Trophoblast cell (in vitro differentiated cells and primary cell): Measurements from ENCODE around the gene OAT.
"Not testable (repeated sequence)": the region's sequence is repeated elsewhere in the genome, so short reads cannot be mapped to it uniquely, and the experiment has no call there.

Source experiments
- DNase-seq, 2 donors: peaks; one replicate each; pipeline ENCODE4 v3.0.0-alpha.2; 2016
- H2AFZ ChIP-seq: 2 replicates; pipeline ENCODE4 v1.6.1; 2013; ENCODE audit warnings: low read length, moderate library complexity, mild to moderate bottlenecking; ENCODE audit not compliant: insufficient read depth, poor library complexity
- H2AK5ac ChIP-seq: 2 replicates; pipeline ENCODE4 v1.6.1; 2013; ENCODE audit warnings: mild to moderate bottlenecking, low read length
- H2BK120ac ChIP-seq: 2 replicates; pipeline ENCODE4 v1.6.1; 2013; ENCODE audit warnings: low read length, mild to moderate bottlenecking, moderate library complexity; ENCODE audit not compliant: insufficient read depth, poor library complexity
- H2BK12ac ChIP-seq: 2 replicates; pipeline ENCODE4 v1.6.1; 2013; ENCODE audit warnings: mild to moderate bottlenecking, low read length, moderate library complexity
- H2BK5ac ChIP-seq: 2 replicates; pipeline ENCODE4 v1.6.1; 2013; ENCODE audit warnings: low read length, low read depth, moderate library complexity, mild to moderate bottlenecking; ENCODE audit not compliant: poor library complexity
- H3K14ac ChIP-seq: 2 replicates; pipeline ENCODE4 v1.6.1; 2013; ENCODE audit warnings: mild to moderate bottlenecking, low read length
- H3K18ac ChIP-seq: 2 replicates; pipeline ENCODE4 v1.6.1; 2013; ENCODE audit warnings: mild to moderate bottlenecking, low read length
- H3K23ac ChIP-seq: 2 replicates; pipeline ENCODE4 v1.6.1; 2013; ENCODE audit warnings: low read length
- H3K27ac ChIP-seq: 2 replicates; pipeline ENCODE4 v1.5.1; 2013; ENCODE audit warnings: low read depth, mild to moderate bottlenecking, inconsistent platforms, low read length, moderate library complexity
- H3K27me3 ChIP-seq: 2 replicates; pipeline ENCODE4 v1.6.1; 2013; ENCODE audit warnings: inconsistent platforms, mild to moderate bottlenecking, low read length, moderate library complexity; ENCODE audit not compliant: insufficient read depth
- H3K36me3 ChIP-seq, 2 experiments: 1 replicate in 1 of 2; 2 replicates in 1 of 2; pipeline ENCODE4 v1.6.1; 2013; ENCODE audit warnings: low read length in 2 of 2, mild to moderate bottlenecking in 2 of 2, moderate library complexity in 1 of 2; ENCODE audit not compliant: insufficient read depth in 2 of 2, control insufficient read depth in 1 of 2
- H3K4ac ChIP-seq: 2 replicates; pipeline ENCODE4 v1.6.1; 2013; ENCODE audit warnings: low read depth, mild to moderate bottlenecking, low read length, moderate library complexity
- H3K4me1 ChIP-seq, 2 experiments: 1 replicate in 1 of 2; 2 replicates in 1 of 2; pipeline ENCODE4 v1.6.1; 2013; ENCODE audit warnings: low read length in 2 of 2, mild to moderate bottlenecking in 2 of 2, moderate library complexity in 1 of 2; ENCODE audit not compliant: insufficient read depth in 2 of 2, control insufficient read depth in 1 of 2
- H3K4me2 ChIP-seq: 2 replicates; pipeline ENCODE4 v1.6.1; 2013; ENCODE audit warnings: inconsistent platforms, mild to moderate bottlenecking, low read length, moderate library complexity
- H3K4me3 ChIP-seq: 2 replicates; pipeline ENCODE4 v1.5.1; 2013; ENCODE audit warnings: mild to moderate bottlenecking, low read depth, low read length, inconsistent platforms
- H3K79me1 ChIP-seq: one replicate; pipeline ENCODE4 v1.6.1; 2013; ENCODE audit warnings: low read length
- H3K79me2 ChIP-seq: 2 replicates; pipeline ENCODE4 v1.6.1; 2013; ENCODE audit warnings: low read length, mild to moderate bottlenecking; ENCODE audit not compliant: control insufficient read depth, insufficient read depth, poor library complexity
- H3K9ac ChIP-seq: 2 replicates; pipeline ENCODE4 v1.6.1; 2013; ENCODE audit warnings: mild to moderate bottlenecking, low read length
- H3K9me3 ChIP-seq: 2 replicates; pipeline ENCODE4 v1.6.1; 2013; ENCODE audit warnings: low read depth, mild to moderate bottlenecking, control low read depth, inconsistent platforms, low read length; ENCODE audit not compliant: insufficient read depth
- H4K12ac ChIP-seq: 2 replicates; pipeline ENCODE4 v1.6.1; 2013; ENCODE audit warnings: low read depth, mild to moderate bottlenecking, low read length, moderate library complexity
- H4K8ac ChIP-seq: 2 replicates; pipeline ENCODE4 v1.6.1; 2013; ENCODE audit warnings: low read depth, mild to moderate bottlenecking, low read length, moderate library complexity
- H4K91ac ChIP-seq: one replicate; pipeline ENCODE4 v1.6.1; 2013; ENCODE audit warnings: low read depth, mild to moderate bottlenecking, low read length, moderate library complexity
- WGBS: extraction: QIAGEN DNeasy Blood & Tissue Kit; methylation state at CpG from one replicate; pipeline ENCODE4 v1.1.7; 2013; ENCODE audit warnings: missing lambda C conversion rate; ENCODE audit not compliant: insufficient read length, insufficient coverage; ENCODE audit errors: extremely low coverage; 5-methylcytosine and 5-hydroxymethylcytosine counted together

Gene OAT

GRCh38 chr10:124372899-124373298 lies 45.8 kb downstream of the OAT start:
- H3K4me2 ChIP-seq = no peak overlapping the region
- H3K23ac ChIP-seq = no peak overlapping the region
- no peak overlapping the region for H3K18ac ChIP-seq
- no peaks in the 10 kb centered on the region for H3K36me3 ChIP-seq
- no peak overlapping the region for H4K8ac ChIP-seq
- H3K79me1 ChIP-seq = no peaks in the 10 kb centered on the region
- H3K14ac ChIP-seq = no peak overlapping the region
- no peak overlapping the region for H3K27ac ChIP-seq
- no CpG with 5 or more reads among the region's 4 CpGs for WGBS
- peaks cover 2% of the 10 kb centered on the region for H3K9me3 ChIP-seq
- H3K9ac ChIP-seq = no peak overlapping the region
- no peak overlapping the region for H3K4ac ChIP-seq
- H2BK120ac ChIP-seq = no peak overlapping the region
- no peak overlapping the region for H2AFZ ChIP-seq
- no peak overlapping the region for H4K12ac ChIP-seq
- H2BK12ac ChIP-seq = no peak overlapping the region
- H3K79me2 ChIP-seq = no peaks in the 10 kb centered on the region
- no peak overlapping the region for H2BK5ac ChIP-seq
- no peaks in the 10 kb centered on the region for H3K4me1 ChIP-seq
- no peak overlapping the region for H4K91ac ChIP-seq
- H3K4me3 ChIP-seq = no peak overlapping the region
- no peak overlapping the region for H2AK5ac ChIP-seq
- H3K27me3 ChIP-seq = no peaks in the 10 kb centered on the region
- DNase-seq = no peak

GRCh38 chr10:124370426-124370825 lies 48.3 kb downstream of the OAT start:
- Histone ChIP-seq H3K4me2 (no peak overlapping the region), H3K27me3 (no peaks in the 10 kb centered on the region), H2AK5ac (no peak overlapping the region), H3K4ac (no peak overlapping the region), H4K12ac (no peak overlapping the region), H2AFZ (no peak overlapping the region), H2BK5ac (no peak overlapping the region), H3K4me3 (no peak overlapping the region), H3K27ac (no peak overlapping the region), H3K23ac (no peak overlapping the region), H4K8ac (no peak overlapping the region), H3K79me2 (no peaks in the 10 kb centered on the region), H3K14ac (no peak overlapping the region), H2BK12ac (no peak overlapping the region), H4K91ac (no peak overlapping the region), H3K4me1 (no peaks in the 10 kb centered on the region), H3K9me3 (peaks cover 2% of the 10 kb centered on the region), H3K18ac (no peak overlapping the region), H3K9ac (no peak overlapping the region), H2BK120ac (no peak overlapping the region), H3K36me3 (no peaks in the 10 kb centered on the region), H3K79me1 (no peaks in the 10 kb centered on the region)
- no CpG with 5 or more reads among the region's 7 CpGs for WGBS
- no peak for DNase-seq

GRCh38 chr10:124369986-124370385 lies 48.7 kb downstream of the OAT start:
- no peak overlapping the region for H3K27ac ChIP-seq
- H4K12ac ChIP-seq = no peak overlapping the region
- no peak overlapping the region for H3K23ac ChIP-seq
- H4K8ac ChIP-seq = no peak overlapping the region
- H3K9me3 ChIP-seq = peaks cover 2% of the 10 kb centered on the region
- H3K18ac ChIP-seq = no peak overlapping the region
- no peak overlapping the region for H2AK5ac ChIP-seq
- H3K4ac ChIP-seq = no peak overlapping the region
- no peak for DNase-seq
- H4K91ac ChIP-seq = no peak overlapping the region
- H2BK5ac ChIP-seq = no peak overlapping the region
- no peak overlapping the region for H3K9ac ChIP-seq
- H3K36me3 ChIP-seq = no peaks in the 10 kb centered on the region
- H3K14ac ChIP-seq = no peak overlapping the region
- no peaks in the 10 kb centered on the region for H3K27me3 ChIP-seq
- no peaks in the 10 kb centered on the region for H3K79me2 ChIP-seq
- no peaks in the 10 kb centered on the region for H3K79me1 ChIP-seq
- no peak overlapping the region for H2BK12ac ChIP-seq
- H3K4me1 ChIP-seq = no peaks in the 10 kb centered on the region
- no peak overlapping the region for H3K4me2 ChIP-seq
- no peak overlapping the region for H3K4me3 ChIP-seq
- no peak overlapping the region for H2AFZ ChIP-seq
- no CpG with 5 or more reads among the region's 4 CpGs for WGBS
- H2BK120ac ChIP-seq = no peak overlapping the region

GRCh38 chr10:124369533-124369932 lies 49.2 kb downstream of the OAT start:
- not testable (repeated sequence) for H4K12ac ChIP-seq, DNase-seq, H4K91ac ChIP-seq, H3K4me2 ChIP-seq, H3K79me1 ChIP-seq, H2AFZ ChIP-seq, H3K18ac ChIP-seq, H2AK5ac ChIP-seq, H2BK5ac ChIP-seq, H2BK12ac ChIP-seq, H3K23ac ChIP-seq, H3K27ac ChIP-seq, H3K79me2 ChIP-seq, H3K4me3 ChIP-seq, H3K9ac ChIP-seq, H3K14ac ChIP-seq, H3K4me1 ChIP-seq, H3K27me3 ChIP-seq, H2BK120ac ChIP-seq, H3K4ac ChIP-seq, H4K8ac ChIP-seq, H3K36me3 ChIP-seq, H3K9me3 ChIP-seq
- no CpG with 5 or more reads among the region's 4 CpGs for WGBS
